HG03103 (cell line): Measurements from ENCODE around the gene TOMM34.

ENCODE experiments used
- ATAC-seq: cut with Tn5 transposase; IDR thresholded peaks from one replicate; pipeline ENCODE4 v1.9.1; 2021; ENCODE audit warnings: low read depth; ENCODE audit not compliant: unreplicated experiment

Gene TOMM34, protein sequence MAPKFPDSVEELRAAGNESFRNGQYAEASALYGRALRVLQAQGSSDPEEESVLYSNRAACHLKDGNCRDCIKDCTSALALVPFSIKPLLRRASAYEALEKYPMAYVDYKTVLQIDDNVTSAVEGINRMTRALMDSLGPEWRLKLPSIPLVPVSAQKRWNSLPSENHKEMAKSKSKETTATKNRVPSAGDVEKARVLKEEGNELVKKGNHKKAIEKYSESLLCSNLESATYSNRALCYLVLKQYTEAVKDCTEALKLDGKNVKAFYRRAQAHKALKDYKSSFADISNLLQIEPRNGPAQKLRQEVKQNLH

DNA sequence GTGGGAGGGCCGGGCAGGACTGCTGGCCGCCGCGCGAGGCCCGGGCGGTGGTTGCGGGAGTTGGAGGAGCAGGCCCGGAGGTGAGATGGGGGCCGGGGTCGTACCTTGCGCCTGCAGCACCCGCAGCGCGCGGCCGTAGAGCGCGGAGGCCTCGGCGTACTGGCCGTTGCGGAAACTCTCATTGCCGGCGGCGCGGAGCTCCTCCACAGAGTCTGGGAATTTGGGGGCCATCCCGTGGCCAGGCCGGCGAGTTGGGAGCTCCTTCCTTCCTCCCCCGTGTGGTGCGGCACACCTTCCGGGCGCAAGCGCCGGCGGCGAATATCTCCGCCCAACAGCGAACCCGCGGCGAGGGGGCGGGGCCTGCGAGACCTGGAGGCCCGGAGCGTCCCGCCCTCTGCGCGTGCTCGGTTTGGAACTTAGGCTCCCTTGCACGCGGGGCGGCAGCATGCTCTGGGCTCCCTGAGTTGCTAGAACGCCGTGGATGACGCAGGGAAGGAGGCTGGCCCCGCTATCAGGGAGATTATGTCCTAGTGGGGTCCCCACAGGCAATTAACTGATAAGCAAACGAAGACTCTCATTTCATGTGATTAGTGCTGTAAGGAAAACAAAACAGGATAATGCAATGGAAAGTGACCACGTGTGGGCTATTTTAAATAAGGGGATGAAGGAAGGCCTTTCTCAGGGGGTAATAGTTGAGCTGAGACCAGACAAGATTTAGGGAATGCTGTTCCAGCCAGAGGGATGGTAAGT lies at the start of gene TOMM34:
Gene TOMM34 (minus strand): TSS at position 295 of the 750 bp plus-strand sequence. CDS start 64 bp downstream, at position 231.
- peak; percentile 87 for ATAC-seq

DNA sequence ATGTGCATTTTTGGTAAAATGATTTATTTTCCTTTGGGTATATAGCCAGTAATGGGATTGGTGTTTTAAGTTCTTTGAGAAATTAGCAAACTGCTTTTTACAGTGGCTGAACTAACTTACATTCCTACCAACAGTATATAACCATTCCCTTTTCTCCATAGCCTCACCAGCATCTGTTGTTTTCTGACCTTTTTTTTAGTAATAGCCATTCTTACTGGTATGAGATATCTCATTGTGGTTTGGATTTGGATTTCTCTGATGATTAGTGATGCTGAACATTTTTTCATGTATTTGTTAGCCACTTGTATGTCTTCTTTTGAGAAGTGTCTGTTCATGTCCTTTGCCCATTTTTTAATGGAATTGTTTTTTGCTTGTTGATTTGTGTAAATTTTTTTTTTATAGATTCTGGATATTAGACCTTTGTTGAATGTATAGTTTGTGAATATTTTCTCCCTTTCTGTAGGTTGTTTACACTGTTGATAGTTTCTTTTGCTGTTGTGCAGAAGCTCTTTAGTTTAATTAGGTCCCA lies 48.4 kb upstream of the TOMM34 start:
- ATAC-seq, result no peak

DNA sequence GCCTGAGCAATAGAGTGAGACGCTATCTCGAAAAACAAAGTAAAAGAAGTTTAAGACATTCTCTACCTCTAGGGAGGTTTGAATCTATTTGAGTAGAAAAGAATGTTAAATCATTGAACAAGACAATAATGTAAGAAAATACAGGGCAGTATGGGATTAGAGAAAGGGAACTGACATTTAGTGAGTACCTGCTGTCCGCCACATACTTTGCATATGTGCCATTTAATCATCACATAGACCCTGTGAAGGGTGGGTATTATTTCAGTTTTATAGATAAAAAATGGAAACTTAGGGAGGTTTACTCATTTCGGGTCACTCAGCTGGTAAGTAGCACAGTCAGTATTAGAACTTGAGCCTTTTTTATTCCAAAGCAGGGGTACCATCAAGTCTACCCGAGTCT lies 37.5 kb upstream of the TOMM34 start:
- ATAC-seq, result no peak

DNA sequence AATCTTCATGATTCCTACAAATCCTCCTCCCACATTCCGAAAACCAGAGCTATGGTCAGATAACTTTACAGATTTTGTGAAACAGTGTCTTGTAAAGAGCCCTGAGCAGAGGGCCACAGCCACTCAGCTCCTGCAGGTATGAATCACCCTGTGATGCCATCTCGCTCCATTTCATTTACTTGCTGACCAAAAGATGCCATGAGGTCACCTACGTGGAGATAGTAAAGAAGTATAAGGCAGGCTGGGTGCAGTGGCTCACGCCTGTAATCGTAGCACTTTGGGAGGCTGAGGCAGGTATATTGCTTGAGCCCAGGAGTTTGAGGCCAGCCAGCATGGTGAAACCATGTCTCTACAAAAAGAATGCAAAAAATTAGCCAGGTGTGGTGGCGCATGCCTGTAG lies 37.0 kb upstream of the TOMM34 start:
- ATAC-seq, result no peak

DNA sequence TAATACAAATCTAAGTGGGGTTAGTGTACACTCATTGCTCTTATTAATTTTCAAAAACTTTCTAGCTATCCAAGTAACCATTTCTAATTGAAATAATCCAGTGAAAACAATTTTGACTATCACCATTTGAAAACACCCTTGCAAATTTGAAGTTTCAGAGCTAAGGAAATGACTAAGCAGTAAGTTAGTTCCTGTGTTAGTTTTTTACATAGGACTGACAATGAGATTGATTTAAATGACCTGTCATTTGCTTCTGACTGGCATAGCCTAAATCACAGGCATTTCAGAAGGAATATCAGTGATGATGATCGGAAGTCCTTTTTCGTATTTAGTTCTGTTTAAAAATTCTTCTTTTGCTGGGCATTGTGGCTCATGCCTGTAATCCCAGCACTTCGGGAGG lies 33.1 kb upstream of the TOMM34 start:
- ATAC-seq, result no peak

DNA sequence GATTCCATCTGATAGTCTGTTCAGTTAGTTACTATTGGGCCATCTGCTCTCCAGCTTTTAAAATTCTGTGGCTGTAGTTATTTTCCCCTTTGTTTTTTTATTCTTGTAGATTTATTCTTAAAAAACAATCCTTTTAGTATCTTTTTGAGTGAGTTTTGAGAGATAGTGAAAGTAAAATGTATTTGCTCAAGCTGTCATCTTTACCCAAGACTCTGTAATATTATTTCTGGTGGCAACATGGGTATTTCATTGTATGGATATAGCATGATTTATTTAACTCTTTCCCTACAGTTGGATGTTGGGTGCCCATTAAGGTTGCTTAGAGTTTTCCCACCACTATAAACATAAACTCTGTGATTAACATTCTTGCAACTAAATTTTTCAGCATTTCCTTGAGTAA lies 30.8 kb upstream of the TOMM34 start:
- no peak for ATAC-seq

DNA sequence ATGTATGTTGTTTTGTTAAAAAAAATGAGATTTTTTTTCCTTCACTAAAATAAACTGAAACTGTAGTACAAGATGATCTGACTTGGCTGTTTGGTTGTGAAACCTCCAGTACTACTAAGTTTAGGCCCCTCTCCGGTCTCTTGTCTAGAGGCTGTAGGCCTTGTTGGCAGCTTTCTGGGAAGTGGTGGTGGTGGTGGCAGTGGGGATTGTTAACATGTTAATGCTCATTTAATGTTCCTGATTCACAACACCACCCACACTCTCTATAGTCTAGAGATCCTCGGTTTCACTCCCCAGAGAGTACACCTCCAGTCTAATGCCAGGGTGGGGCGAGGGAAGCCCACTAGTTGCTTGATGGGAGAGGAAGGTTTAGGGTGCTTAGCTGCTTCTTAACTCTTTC lies 30.2 kb upstream of the TOMM34 start:
- ATAC-seq, result no peak

DNA sequence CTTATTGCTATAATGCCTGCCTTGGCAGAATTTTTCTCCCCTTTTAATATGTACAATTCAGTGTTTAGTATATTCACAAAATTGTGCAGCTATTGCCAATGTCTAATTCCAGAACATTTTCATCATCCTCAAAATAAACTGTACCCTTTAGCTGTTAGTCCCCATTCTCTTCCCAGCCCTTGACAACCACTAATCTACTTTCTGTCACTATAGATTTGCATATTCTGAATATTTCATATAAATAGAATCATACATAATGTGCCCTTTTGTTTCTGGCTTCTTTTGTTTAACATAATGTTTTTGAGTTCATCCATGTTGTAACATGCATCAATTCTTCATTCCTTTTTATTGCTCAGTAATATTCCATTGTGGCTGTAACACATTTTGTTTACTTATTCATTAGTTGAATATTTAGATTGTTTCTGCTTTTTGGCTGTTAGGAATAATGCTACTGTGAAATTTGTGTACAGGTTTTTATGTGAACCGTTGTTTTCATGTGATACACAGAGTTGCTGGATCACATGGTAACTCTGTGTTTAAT lies 28.5 kb upstream of the TOMM34 start:
- ATAC-seq, result no peak

DNA sequence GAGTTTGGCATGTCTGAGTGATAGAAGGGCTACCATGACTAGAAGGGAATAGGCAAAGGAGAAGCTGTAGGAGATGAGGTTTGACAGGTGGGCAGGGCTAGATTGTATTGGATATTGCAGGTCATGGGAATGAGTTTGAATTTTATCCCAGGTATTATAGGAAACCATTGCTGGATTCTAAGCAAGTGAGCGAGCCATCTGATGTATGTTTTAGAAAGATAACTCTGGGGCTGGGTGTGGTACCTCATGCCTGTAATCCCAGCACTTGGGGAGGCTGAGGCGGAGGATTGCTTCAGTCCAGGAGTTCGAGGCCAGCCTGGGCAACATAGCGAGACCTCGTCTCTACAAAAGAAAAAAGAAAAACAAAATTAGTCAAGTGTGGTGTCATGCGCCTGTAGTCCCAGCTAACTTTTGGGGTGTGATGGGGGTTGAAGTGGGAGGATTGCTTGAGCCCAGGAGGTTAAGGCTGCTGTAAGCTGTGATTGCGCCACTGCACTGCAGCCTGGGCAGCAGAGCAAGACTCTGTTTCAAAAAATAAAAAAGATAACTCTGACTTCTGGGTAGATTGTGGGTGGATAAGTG lies 23.0 kb upstream of the TOMM34 start:
- no peak for ATAC-seq

DNA sequence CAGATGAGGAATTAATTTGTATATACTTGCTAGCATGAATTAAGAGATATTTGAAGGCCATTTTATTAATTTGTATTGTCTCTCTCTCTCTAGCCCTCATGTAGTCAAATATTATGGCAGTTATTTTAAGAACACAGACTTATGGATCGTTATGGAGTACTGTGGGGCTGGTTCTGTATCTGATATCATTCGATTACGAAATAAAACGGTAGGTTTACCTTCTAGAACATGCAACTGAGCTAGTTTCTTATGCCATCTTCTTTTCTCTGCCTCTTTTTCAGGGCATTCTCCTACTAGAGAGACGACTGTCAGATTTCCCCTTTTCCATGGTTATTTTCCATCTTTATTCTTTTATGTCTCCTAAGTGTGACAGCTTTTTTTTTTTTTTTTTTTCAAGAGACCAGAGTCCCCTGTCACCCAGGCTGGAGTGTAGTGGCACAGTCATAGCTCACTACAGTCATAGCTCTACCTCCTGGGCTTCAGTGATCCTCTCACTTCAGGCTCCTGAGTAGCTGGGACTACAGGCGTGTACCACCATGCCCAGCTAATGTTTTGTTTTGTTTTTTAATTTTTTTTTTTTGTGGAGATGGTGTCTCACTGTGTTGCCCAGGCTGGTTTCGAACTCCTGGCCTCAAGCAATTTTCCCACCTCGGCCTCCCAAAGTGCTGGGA lies 21.7 kb upstream of the TOMM34 start:
- ATAC-seq, result no peak

DNA sequence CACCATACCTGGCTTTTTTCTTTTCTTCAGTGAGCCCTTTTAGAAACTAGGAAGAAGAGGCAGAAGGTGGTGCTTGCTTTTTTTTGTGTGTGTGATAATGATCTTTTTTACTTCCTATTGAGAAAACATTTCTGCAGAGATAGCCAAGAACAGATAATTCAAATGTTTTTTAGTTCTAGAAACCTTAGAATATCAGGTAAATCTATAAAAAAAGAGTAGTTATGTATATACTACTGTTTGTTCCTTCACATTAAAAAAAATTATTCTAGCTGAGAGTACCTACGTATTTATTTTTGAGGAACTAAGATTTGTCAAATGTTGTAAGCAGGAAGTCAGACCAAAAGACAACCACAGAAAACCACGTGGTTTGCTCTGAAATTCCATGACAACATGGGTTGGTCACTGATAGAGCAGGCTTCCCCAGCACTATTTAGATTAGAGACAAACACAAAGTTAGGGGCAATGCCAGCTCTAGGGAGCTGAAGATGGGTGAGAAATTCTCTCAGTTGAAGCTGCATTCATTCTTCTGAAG lies 19.0 kb upstream of the TOMM34 start:
- ATAC-seq, result peak; percentile 90

DNA sequence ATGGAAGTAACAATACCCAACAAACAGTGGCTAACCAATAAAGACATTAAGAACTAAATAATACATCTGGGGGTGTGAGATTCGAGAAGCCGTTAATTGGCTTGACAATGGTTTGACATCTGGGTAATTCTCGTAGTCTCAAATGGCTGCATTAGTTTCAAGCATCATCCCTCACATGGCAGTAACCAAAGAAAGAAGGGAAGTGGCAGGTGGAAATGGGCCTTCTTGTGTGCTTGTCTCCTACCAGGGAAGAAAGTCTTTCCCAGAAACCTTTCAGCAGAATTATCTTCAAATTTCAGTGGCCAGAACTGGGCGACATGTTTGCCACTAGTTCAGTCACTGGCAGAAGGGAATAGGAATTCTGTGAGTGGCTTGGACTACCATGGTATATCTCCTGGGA lies 16.5 kb upstream of the TOMM34 start:
- no peak for ATAC-seq

DNA sequence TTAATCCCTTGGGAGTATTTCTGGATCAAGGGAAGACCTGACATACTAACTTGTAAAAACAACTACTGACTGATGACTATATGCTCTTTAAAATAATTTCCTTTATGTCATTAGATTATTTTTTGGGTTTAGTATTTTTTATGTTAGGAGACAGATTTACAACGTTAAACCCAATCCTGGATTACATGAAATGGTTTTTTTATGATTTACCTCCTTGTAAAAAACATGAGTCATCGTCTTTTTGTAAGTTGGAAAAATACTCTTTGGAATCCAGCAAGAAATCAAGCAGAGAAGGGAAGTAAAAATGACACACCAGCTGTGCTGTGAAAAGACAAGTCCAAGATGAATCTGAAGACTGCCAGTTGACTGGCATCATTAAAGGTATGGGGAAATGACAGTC lies 12.9 kb upstream of the TOMM34 start:
- ATAC-seq, result no peak

DNA sequence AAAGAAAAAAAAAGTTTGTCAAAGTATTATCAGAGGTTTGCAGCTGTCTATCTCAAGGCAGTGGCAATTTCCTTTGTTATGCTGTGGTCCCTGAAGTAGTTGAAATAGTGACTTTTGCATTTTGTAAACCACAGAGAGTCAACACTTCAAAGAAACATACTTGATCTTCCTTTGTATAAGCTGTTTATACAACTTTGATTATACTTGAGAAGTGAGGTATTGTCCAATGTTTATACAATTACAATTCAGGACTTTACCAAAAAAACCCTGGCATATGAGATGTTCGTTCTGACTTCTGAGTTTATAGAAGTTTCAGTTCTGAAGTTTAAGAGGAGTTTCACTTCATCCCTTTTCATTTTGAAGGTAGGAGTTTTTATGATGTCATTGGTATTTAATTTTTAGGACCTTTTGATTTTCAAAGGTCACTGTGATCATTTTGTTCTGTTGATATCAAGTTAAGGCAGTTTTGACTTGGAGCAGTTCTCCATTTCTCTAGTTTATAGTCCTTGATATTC lies 10.1 kb upstream of the TOMM34 start:
- ATAC-seq, result no peak

DNA sequence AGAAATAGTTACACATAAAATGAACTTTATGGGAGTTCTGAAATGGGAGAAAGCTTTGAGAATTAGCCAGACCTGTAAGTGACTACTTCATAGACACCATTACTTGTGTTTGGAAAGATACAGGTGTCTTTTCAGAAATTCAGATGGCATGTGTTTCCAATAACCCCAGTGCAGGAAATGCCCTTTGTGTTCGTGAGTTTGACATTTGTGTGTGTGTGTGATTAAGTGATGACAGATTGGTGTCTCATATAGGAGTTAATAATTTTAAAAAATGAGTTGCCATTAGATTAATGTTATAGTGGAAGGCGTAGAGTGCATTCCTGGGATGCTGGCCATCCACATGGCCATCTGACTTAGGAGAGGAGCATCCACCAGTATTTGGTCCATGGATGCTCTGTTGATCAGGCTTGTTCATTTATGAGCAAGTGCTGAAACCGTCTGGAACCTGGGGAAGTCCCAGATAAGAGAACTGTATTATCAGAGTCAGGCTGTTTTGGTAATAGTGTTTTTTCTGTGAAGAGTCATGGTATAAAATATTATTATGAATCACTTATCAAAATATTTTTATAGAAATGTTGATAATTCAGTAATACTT lies 9.2 kb upstream of the TOMM34 start:
- ATAC-seq, result no peak

DNA sequence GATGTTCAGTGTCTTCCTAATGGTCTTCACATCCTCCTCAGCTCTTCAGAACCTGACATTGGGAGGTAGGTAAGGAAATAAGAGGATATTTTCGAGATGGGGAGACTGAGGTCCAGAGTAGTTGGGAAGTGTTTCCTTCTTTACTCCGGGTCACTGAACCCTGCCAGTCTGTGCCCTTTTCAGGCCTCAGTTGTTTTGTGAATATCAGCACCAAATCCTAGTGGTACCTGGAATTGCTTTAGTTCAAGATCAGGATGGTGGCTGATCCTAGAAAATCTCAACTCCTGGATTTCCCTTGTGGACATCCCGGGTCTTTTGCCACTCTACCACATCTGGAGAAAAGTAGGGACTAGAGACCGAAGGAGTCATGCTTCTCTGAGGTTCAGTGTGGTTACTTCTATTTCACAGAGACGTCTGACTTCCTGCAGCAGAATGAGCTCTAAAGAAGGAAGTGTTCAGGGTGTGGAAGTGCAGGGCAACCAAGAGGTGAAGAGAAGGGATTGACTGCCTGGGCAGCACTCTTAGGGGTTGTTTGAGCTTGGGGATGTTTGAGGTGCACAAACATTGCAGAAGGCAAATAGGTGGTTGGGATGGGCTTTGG lies 7.1 kb upstream of the TOMM34 start:
- no peak for ATAC-seq

DNA sequence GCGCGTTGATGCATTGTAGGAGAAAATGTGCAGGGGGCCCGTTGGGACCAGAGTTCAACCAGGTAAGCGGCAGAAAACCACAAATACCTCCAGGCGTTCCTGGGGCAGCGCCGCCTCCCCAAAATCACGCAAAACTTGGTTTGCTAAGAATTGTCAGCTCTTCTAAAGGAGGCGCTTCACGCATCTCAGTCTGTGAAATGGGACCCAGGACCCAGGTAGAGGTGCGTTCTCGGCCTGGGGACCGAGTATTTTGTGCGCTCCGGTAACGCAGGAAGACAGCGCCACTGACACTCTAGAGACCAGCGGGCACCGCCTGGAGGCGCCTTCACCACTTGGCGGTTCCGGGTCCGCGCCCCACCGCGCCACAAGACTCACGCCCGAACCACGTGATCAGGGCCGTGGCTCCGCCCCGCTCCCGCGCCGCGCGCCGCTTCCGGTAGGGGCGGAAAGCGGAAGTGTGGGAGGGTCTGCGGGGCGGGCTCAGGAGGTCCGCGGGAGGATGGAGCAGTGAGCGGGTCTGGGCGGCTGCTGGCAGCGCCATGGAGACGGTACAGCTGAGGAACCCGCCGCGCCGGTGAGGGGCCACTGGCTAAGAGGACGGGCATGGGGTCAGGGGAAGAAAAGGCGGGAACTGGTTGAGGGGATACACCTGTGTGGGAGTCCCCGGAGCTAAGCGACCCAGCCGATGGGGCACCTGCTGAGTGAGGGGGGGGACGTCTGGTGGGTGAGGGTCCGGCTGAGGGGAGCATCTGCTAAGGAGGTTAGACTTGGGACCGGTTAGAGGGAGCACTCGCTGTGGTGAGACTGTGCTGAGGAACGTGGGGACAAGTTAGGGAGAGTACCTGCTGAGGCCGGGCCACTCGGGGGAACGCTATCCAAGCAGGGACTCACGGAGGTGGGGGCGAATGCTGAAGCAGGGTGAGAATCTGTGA lies 6.1 kb upstream of the TOMM34 start, which contains the start of gene STK4:
Gene STK4 (plus strand): TSS at position 483 of the 932 bp plus-strand sequence. CDS start 57 bp downstream, at position 540.
- peak; percentile 62 for ATAC-seq

DNA sequence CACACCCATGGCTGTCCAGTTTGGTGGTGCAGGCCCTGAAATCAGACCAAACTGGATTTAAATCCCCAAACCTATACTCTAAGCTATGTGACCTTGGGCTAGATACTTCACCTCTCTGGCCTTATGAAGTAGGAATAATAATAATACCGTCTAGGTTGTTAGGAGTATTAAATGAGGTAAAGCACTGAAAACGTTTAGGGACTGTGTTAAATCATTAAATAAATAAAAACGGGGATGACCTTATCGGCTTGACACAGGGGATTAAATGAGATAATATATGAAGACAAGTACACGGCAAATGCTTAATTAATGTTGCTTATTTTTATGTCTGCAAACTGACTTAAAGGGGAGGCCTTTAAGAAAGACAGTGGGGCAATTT lies 5.4 kb upstream of the TOMM34 start:
- no peak for ATAC-seq
